SK-N-SH (cell line): ENCODE measurements around the gene NPAS1.

Experiments used
- EZH2phosphoT487 ChIP-seq: fragments of 200-600 bp; sonication (generic); IDR thresholded peaks from 2 replicates; pipeline ENCODE4 v1.6.1; 2017; ENCODE audit warnings: low read depth, mixed run types, mild to moderate bottlenecking, antibody characterized with exemption, moderate library complexity, borderline replicate concordance
- FOSL2 ChIP-seq: IDR thresholded peaks from 2 replicates; pipeline ENCODE4 v1.4.0; 2012; ENCODE audit warnings: low read depth, mild to moderate bottlenecking, moderate library complexity, borderline replicate concordance
- GATA2 ChIP-seq: sonication (generic); formaldehyde crosslinking; IDR thresholded peaks from 2 replicates; pipeline ENCODE4 v1.5.0; 2020; ENCODE audit warnings: mild to moderate bottlenecking, missing genetic modification reagents
- MXI1 ChIP-seq: IDR thresholded peaks from 2 replicates; pipeline ENCODE4 v1.6.1; 2012; ENCODE audit warnings: mild to moderate bottlenecking, low read depth, low read length, improper control_type of control experiment
- POLR2AphosphoS5 ChIP-seq: IDR thresholded peaks from 2 replicates; pipeline ENCODE4 v1.6.1; 2012; ENCODE audit warnings: low read depth, low read length
- RAD21 ChIP-seq: IDR thresholded peaks from 2 replicates; pipeline ENCODE4 v1.6.1; 2012; ENCODE audit warnings: mild to moderate bottlenecking, low read length
- RFX5 ChIP-seq: IDR thresholded peaks from 2 replicates; pipeline ENCODE4 v1.6.1; 2012; ENCODE audit warnings: mild to moderate bottlenecking, improper control_type of control experiment, low read length
- YY1 ChIP-seq: IDR thresholded peaks from 2 replicates; pipeline ENCODE4 v1.4.0; 2012; ENCODE audit warnings: low read depth, mild to moderate bottlenecking
- ZBTB33 ChIP-seq: IDR thresholded peaks from 2 replicates; pipeline ENCODE4 v1.4.0; 2012; ENCODE audit warnings: low read depth, borderline replicate concordance
- TF ChIP-seq, protein P1 (sequence below): fragments of 200-600 bp; sonication (generic); IDR thresholded peaks from 2 replicates; pipeline ENCODE4 v1.6.1; 2017; ENCODE audit warnings: antibody characterized with exemption, mild to moderate bottlenecking, moderate library complexity
- TF ChIP-seq, protein P2 (sequence below): IDR thresholded peaks from 2 replicates; pipeline ENCODE4 v1.4.0; 2012; ENCODE audit warnings: low read depth

DNA sequence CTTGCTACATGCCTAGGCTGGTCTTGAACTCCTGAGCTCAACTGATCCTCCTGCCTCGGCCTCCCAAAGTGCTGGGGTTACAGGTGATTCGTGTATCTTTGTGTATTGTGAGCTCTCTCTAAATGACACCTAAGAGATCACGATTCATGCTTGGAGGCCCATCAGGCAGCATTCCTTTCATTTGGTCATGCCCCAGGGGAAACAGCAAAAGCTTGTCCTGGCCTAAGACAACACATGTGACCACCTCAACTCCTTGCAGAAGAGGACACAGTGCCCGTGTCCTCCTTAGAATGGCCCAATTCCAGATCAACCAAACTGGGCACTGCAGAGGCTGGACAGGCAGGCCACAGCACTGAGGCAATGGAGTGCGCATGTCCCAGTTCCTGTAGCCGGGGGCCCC is 61.5 kb downstream of the NPAS1 start:
- TF ChIP-seq EZH2phosphoT487 = no peak
- no peak for TF ChIP-seq POLR2AphosphoS5
- no peak for TF ChIP-seq ZBTB33
- TF ChIP-seq, protein P1, sequence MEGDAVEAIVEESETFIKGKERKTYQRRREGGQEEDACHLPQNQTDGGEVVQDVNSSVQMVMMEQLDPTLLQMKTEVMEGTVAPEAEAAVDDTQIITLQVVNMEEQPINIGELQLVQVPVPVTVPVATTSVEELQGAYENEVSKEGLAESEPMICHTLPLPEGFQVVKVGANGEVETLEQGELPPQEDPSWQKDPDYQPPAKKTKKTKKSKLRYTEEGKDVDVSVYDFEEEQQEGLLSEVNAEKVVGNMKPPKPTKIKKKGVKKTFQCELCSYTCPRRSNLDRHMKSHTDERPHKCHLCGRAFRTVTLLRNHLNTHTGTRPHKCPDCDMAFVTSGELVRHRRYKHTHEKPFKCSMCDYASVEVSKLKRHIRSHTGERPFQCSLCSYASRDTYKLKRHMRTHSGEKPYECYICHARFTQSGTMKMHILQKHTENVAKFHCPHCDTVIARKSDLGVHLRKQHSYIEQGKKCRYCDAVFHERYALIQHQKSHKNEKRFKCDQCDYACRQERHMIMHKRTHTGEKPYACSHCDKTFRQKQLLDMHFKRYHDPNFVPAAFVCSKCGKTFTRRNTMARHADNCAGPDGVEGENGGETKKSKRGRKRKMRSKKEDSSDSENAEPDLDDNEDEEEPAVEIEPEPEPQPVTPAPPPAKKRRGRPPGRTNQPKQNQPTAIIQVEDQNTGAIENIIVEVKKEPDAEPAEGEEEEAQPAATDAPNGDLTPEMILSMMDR = no peak
- TF ChIP-seq RFX5 = no peak
- TF ChIP-seq GATA2 (CRISPR knock-in tag) = no peak
- TF ChIP-seq, protein P2, sequence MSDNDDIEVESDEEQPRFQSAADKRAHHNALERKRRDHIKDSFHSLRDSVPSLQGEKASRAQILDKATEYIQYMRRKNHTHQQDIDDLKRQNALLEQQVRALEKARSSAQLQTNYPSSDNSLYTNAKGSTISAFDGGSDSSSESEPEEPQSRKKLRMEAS = no peak
- no peak for TF ChIP-seq YY1
- TF ChIP-seq FOSL2 = no peak
- TF ChIP-seq RAD21 = no peak
- no peak for TF ChIP-seq MXI1
